ENCODE data around the gene HDHD5.

Gene HDHD5

GRCh38 chr22:17113600-17113999 is 45.5 kb downstream of the HDHD5 start:
- Mint-ChIP-seq H3K4me1 (ENCODE audit: low read depth) (peaks cover 95% of the 10 kb centered on the region), H3K27ac (no peak overlapping the region), H3K4me3 (no peak overlapping the region), H3K27me3 (no peaks in the 10 kb centered on the region), H3K9me3 (no peaks in the 10 kb centered on the region), H3K36me3 (ENCODE audit: low read depth) (peaks cover 55% of the 10 kb centered on the region)
- intact Hi-C loops (cut with micrococcal nuclease), result no loop called here

- peaks cover 92% of the 10 kb centered on the region for H3K4me1 Mint-ChIP-seq (ENCODE audit: low read depth)
- no peaks in the 10 kb centered on the region for H3K9me3 Mint-ChIP-seq
- intact Hi-C loops (cut with micrococcal nuclease), result no loop called here
- no peak overlapping the region for H3K4me3 Mint-ChIP-seq
- peaks cover 65% of the 10 kb centered on the region for H3K36me3 Mint-ChIP-seq (ENCODE audit: low read depth)
- H3K27me3 Mint-ChIP-seq, result no peaks in the 10 kb centered on the region
- H3K27ac Mint-ChIP-seq, result peak overlapping the region; percentile 68
Observed at GRCh38 chr22:17112491-17113042, 46.5 kb downstream of the HDHD5 start.

- intact Hi-C loops (cut with micrococcal nuclease), result no loop called here
- no peaks in the 10 kb centered on the region for H3K27me3 Mint-ChIP-seq
- H3K4me1 Mint-ChIP-seq (ENCODE audit: low read depth), result peaks cover 92% of the 10 kb centered on the region
- peaks cover 76% of the 10 kb centered on the region for H3K36me3 Mint-ChIP-seq (ENCODE audit: low read depth)
- H3K27ac Mint-ChIP-seq, result peak overlapping the region; percentile 26
- no peaks in the 10 kb centered on the region for H3K9me3 Mint-ChIP-seq
- no peak overlapping the region for H3K4me3 Mint-ChIP-seq
Observed at GRCh38 chr22:17110791-17111550, 48.1 kb downstream of the HDHD5 start.

- Mint-ChIP-seq H3K27me3 (no peaks in the 10 kb centered on the region), H3K4me1 (ENCODE audit: low read depth) (peaks cover 92% of the 10 kb centered on the region), H3K36me3 (ENCODE audit: low read depth) (peaks cover 86% of the 10 kb centered on the region), H3K9me3 (no peaks in the 10 kb centered on the region), H3K27ac (no peak overlapping the region), H3K4me3 (no peak overlapping the region)
- intact Hi-C loops (cut with micrococcal nuclease), result no loop called here
Observed at GRCh38 chr22:17109976-17110375, 49.1 kb downstream of the HDHD5 start.

- Mint-ChIP-seq H3K36me3 (ENCODE audit: low read depth) (peaks cover 91% of the 10 kb centered on the region), H3K9me3 (no peaks in the 10 kb centered on the region), H3K4me3 (no peak overlapping the region), H3K4me1 (ENCODE audit: low read depth) (peaks cover 92% of the 10 kb centered on the region), H3K27ac (peak overlapping the region; percentile 91), H3K27me3 (no peaks in the 10 kb centered on the region)
- intact Hi-C loops (cut with micrococcal nuclease), result no loop called here
Observed at GRCh38 chr22:17109113-17109865, 49.8 kb downstream of the HDHD5 start.

- H3K4me3 Mint-ChIP-seq, result no peak overlapping the region
- H3K4me1 Mint-ChIP-seq (ENCODE audit: low read depth), result peaks cover 89% of the 10 kb centered on the region
- peak overlapping the region; percentile 91 for H3K27ac Mint-ChIP-seq
- H3K9me3 Mint-ChIP-seq, result no peaks in the 10 kb centered on the region
- peaks cover 94% of the 10 kb centered on the region for H3K36me3 Mint-ChIP-seq (ENCODE audit: low read depth)
- intact Hi-C loops (cut with micrococcal nuclease), result no loop called here
- H3K27me3 Mint-ChIP-seq, result no peaks in the 10 kb centered on the region
Observed at GRCh38 chr22:17108256-17109112, 50.6 kb downstream of the HDHD5 start.

- peaks cover 95% of the 10 kb centered on the region for H3K36me3 Mint-ChIP-seq (ENCODE audit: low read depth)
Observed at GRCh38 chr22:17107547-17107810, 51.6 kb downstream of the HDHD5 start.

GRCh38 chr22:17106785-17107546 is 52.1 kb downstream of the HDHD5 start:
- H3K4me3 Mint-ChIP-seq, result peak overlapping the region; percentile 60
- peaks cover 95% of the 10 kb centered on the region for H3K36me3 Mint-ChIP-seq (ENCODE audit: low read depth)
- intact Hi-C loops (cut with micrococcal nuclease), result loop anchor here (2.0 kb wide), 1 partner anchor 14 kb away; the partner anchor contains the start of gene TMEM121B
- no peaks in the 10 kb centered on the region for H3K9me3 Mint-ChIP-seq
- H3K27ac Mint-ChIP-seq, result peak overlapping the region; percentile 91
- no peaks in the 10 kb centered on the region for H3K27me3 Mint-ChIP-seq
- peaks cover 87% of the 10 kb centered on the region for H3K4me1 Mint-ChIP-seq (ENCODE audit: low read depth)

More at GRCh38 chr22:17107547-17107810, 51.6 kb downstream of the HDHD5 start:
- intact Hi-C loops (cut with micrococcal nuclease), result loop anchor here (2.0 kb wide), 1 partner anchor 13 kb away; the partner anchor contains the start of gene TMEM121B
- peak overlapping the region; percentile 91 for H3K27ac Mint-ChIP-seq
- no peaks in the 10 kb centered on the region for H3K9me3 Mint-ChIP-seq
- peaks cover 87% of the 10 kb centered on the region for H3K4me1 Mint-ChIP-seq (ENCODE audit: low read depth)
- peak overlapping the region; percentile 60 for H3K4me3 Mint-ChIP-seq
- H3K27me3 Mint-ChIP-seq, result no peaks in the 10 kb centered on the region

GRCh38 chr22:17106161-17106784 is 52.8 kb downstream of the HDHD5 start:
- intact Hi-C loops (cut with micrococcal nuclease), result loop anchor here (2.0 kb wide), 1 partner anchor 15 kb away; the partner anchor contains the start of gene TMEM121B
- Mint-ChIP-seq H3K27me3 (no peaks in the 10 kb centered on the region), H3K9me3 (no peaks in the 10 kb centered on the region), H3K4me3 (peak overlapping the region; percentile 60), H3K27ac (peak overlapping the region; percentile 91), H3K36me3 (ENCODE audit: low read depth) (peaks cover 95% of the 10 kb centered on the region), H3K4me1 (ENCODE audit: low read depth) (peaks cover 87% of the 10 kb centered on the region)

GRCh38 chr22:17105143-17106129 is 53.6 kb downstream of the HDHD5 start:
- intact Hi-C loops (cut with micrococcal nuclease), result loop anchor here (2.0 kb wide), 2 partner anchors 15 to 19 kb away; partner anchors contain the start of gene TMEM121B
- Mint-ChIP-seq H3K27me3 (no peaks in the 10 kb centered on the region), H3K27ac (peak overlapping the region; percentile 91), H3K4me1 (ENCODE audit: low read depth) (peaks cover 87% of the 10 kb centered on the region), H3K9me3 (no peaks in the 10 kb centered on the region), H3K4me3 (peak overlapping the region; percentile 33), H3K36me3 (ENCODE audit: low read depth) (peaks cover 95% of the 10 kb centered on the region)

GRCh38 chr22:17104336-17104935 is 54.6 kb downstream of the HDHD5 start:
- Mint-ChIP-seq H3K27me3 (no peaks in the 10 kb centered on the region), H3K9me3 (no peaks in the 10 kb centered on the region), H3K4me1 (ENCODE audit: low read depth) (peaks cover 87% of the 10 kb centered on the region), H3K27ac (peak overlapping the region; percentile 91), H3K4me3 (no peak overlapping the region), H3K36me3 (ENCODE audit: low read depth) (peaks cover 95% of the 10 kb centered on the region)
- intact Hi-C loops (cut with micrococcal nuclease), result loop anchor here (2.0 kb wide), 1 partner anchor 18 kb away; no protein-coding TSS in a partner anchor
